ENCODE results near the gene RAB11FIP3. TPM values are rescaled to one million over a fixed set of nuclear protein-coding genes. Genes with fewer than 3 reads are reported as not detected.
A peak's percentile ranks its signal among the peaks of the same experiment; 100 is the strongest.

The RAB11FIP3 gene
- total and polyA plus RNA-seq, 9 of the 15 experiments (the other 6 are each of a cell fraction or from before 2014, with no cell fraction given), result 0.46 to 13.1 (median 4.3) TPM

- TF ChIP-seq HBP1 (CRISPR knock-in tag; IDR thresholded peaks at IDR 0.05), result no peak
- TF ChIP-seq RERE (CRISPR knock-in tag; IDR thresholded peaks at IDR 0.05; ENCODE audit: borderline replicate concordance), result no peak
- TF ChIP-seq EZH2 (IDR thresholded peaks at IDR 0.05; ENCODE audit: borderline replicate concordance, low read depth, low read length), result no peak
- TF ChIP-seq HDAC2 (IDR thresholded peaks at IDR 0.05), result no peak
- TF ChIP-seq XRCC5 (IDR thresholded peaks at IDR 0.05; ENCODE audit: low read depth, low read length), result no peak
- TF ChIP-seq SIX5 (IDR thresholded peaks at IDR 0.05; ENCODE audit: borderline replicate concordance in 1 of 2, insufficient read depth in 1 of 2, low read depth in 1 of 2, low read length in 2 of 2), result no peak
- no peak for TF ChIP-seq ESRRB (CRISPR knock-in tag; IDR thresholded peaks at IDR 0.05; ENCODE audit: borderline replicate concordance)
- TF ChIP-seq ZBTB33 (CRISPR knock-in tag; IDR thresholded peaks at IDR 0.05), result no peak
- TF ChIP-seq L3MBTL2 (IDR thresholded peaks at IDR 0.05), result 0 out of 2 replicates have a peak, but pooled peaks have one; percentile 19
- no peak for TF ChIP-seq STAT5A (IDR thresholded peaks at IDR 0.05; ENCODE audit: borderline replicate concordance, low read length)
- no peak for TF ChIP-seq BRD9 (IDR thresholded peaks at IDR 0.05; ENCODE audit: low read depth, partially characterized antibody)
- no peak for TF ChIP-seq GTF3C2 (IDR thresholded peaks at IDR 0.05; ENCODE audit: borderline replicate concordance, extremely low read depth, insufficient read length)
- no peak for TF ChIP-seq ZNF77 (CRISPR knock-in tag; IDR thresholded peaks at IDR 0.05)
- TF ChIP-seq ZNF146 (CRISPR knock-in tag; IDR thresholded peaks at IDR 0.05; ENCODE audit: unreplicated experiment), result no peak
- TF ChIP-seq NCOA1 (IDR thresholded peaks at IDR 0.05; ENCODE audit: low read depth), result no peak
Measured at GRCh38 chr16:567373-568256, 142.2 kb downstream of the RAB11FIP3 start (continued).

Data from K562 (cell line).